Left lung (tissue), 10 donors: ENCODE data around the gene LAMTOR2. TPM values are rescaled to one million over a fixed set of nuclear protein-coding genes. Genes with fewer than 3 reads are reported as not detected.

Source experiments
- ATAC-seq: fragments of 200-7000 bp; cut with Tn5 transposase; one replicate; pipeline ENCODE4 v1.9.1; 2020; ENCODE audit warnings: moderate library complexity
- DNase-seq, 4 donors: peaks; one replicate each; pipeline ENCODE4 v3.0.0-alpha.2; 2013 to 2020
- H3K27ac ChIP-seq, 2 donors: fragments of 200-600 bp; sonication (generic) in 1 of 2; one replicate each; pipeline versions ENCODE4 v1.5.0 to v1.8.0; 2020 to 2021
- H3K27me3 ChIP-seq, 2 donors: fragments of 200-600 bp; sonication (generic) in 1 of 2; one replicate each; pipeline versions ENCODE4 v1.5.0 to v1.8.0; 2020 to 2021
- H3K36me3 ChIP-seq, 2 donors: fragments of 200-600 bp; sonication (generic) in 1 of 2; one replicate each; pipeline versions ENCODE4 v1.5.0 to v1.8.0; 2020 to 2021
- H3K4me1 ChIP-seq, 2 donors: fragments of 200-600 bp; one replicate each; pipeline ENCODE4 v1.8.0; 2021
- H3K4me3 ChIP-seq, 2 donors: fragments of 200-600 bp; sonication (generic) in 1 of 2; one replicate each; pipeline versions ENCODE4 v1.5.0 to v1.8.0; 2020 to 2021; ENCODE audit warnings: mild to moderate bottlenecking in 1 of 2
- H3K9me3 ChIP-seq, 2 donors: fragments of 200-600 bp; sonication (generic) in 1 of 2; one replicate each; pipeline versions ENCODE4 v1.5.0 to v1.8.0; 2020 to 2021
- intact Hi-C, 2 donors: fragments of 100-400 bp; cut with DNase I; formaldehyde crosslinking; loops; one replicate each; pipeline versions ENCODE4 v1.11.2 to v1.14.2; 2022
- polyA plus RNA-seq, 6 donors: library from polyadenylated mRNA; unstranded; fragments of 120-200 nt; gene quantifications; one replicate each; pipeline ENCODE4 v1.2.1, GENCODE V29; 2013; ENCODE audit not compliant: insufficient read length in 6 of 6
- total RNA-seq, 2 donors: library from RNA; stranded (reverse); fragmentation: NEBNext Ultra II Directional; extraction: Animal tissue kit (Norgen Biotek cat#: 25700); gene quantifications; one replicate each; pipeline ENCODE4 v1.2.1, GENCODE V29; 2021
- TF ChIP-seq, protein P1 (sequence below), 2 donors: fragments of 200-600 bp; sonication (generic) in 1 of 2; IDR thresholded peaks; one replicate each; pipeline versions ENCODE4 v1.5.0 to v1.8.0; 2021; ENCODE audit warnings: antibody characterized with exemption in 2 of 2
- donor health status: DM: no; HTN: yes; CAD: no.
- donor health status: DM: no; HTN: no; CAD: no.

The LAMTOR2 gene
- total and polyA plus RNA-seq, 8 donors, result 39.0 to 71.0 (median 48.3) TPM

GRCh38 chr1:156073740-156074139, 19.2 kb downstream of the LAMTOR2 start:
- TF ChIP-seq, protein P1, sequence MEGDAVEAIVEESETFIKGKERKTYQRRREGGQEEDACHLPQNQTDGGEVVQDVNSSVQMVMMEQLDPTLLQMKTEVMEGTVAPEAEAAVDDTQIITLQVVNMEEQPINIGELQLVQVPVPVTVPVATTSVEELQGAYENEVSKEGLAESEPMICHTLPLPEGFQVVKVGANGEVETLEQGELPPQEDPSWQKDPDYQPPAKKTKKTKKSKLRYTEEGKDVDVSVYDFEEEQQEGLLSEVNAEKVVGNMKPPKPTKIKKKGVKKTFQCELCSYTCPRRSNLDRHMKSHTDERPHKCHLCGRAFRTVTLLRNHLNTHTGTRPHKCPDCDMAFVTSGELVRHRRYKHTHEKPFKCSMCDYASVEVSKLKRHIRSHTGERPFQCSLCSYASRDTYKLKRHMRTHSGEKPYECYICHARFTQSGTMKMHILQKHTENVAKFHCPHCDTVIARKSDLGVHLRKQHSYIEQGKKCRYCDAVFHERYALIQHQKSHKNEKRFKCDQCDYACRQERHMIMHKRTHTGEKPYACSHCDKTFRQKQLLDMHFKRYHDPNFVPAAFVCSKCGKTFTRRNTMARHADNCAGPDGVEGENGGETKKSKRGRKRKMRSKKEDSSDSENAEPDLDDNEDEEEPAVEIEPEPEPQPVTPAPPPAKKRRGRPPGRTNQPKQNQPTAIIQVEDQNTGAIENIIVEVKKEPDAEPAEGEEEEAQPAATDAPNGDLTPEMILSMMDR (IDR thresholded peaks at IDR 0.05), result no peak
- Histone ChIP-seq H3K4me3 (no peak overlapping the region), H3K36me3 (peaks cover 0 to 5% of the 10 kb centered on the region in 2 donors), H3K27me3 (peaks cover 0 to 14% of the 10 kb centered on the region in 2 donors), H3K27ac (no peak overlapping the region), H3K9me3 (no peaks in the 10 kb centered on the region), H3K4me1 (peaks cover 0 to 22% of the 10 kb centered on the region in 2 donors)
- intact Hi-C loops, result no loop called here
- ATAC-seq (no peak), DNase-seq (no peak)

GRCh38 chr1:156074661-156075060, 20.1 kb downstream of the LAMTOR2 start:
- H3K4me3 ChIP-seq, result no peak overlapping the region
- peaks cover 0 to 14% of the 10 kb centered on the region in 2 donors for H3K27me3 ChIP-seq
- no peaks in the 10 kb centered on the region for H3K9me3 ChIP-seq
- TF ChIP-seq, protein P1 (IDR thresholded peaks at IDR 0.05), result no peak
- ATAC-seq (no peak), DNase-seq (no peak)
- H3K27ac ChIP-seq, result no peak overlapping the region
- peaks cover 0 to 22% of the 10 kb centered on the region in 2 donors for H3K4me1 ChIP-seq
- peaks cover 0 to 3% of the 10 kb centered on the region in 2 donors for H3K36me3 ChIP-seq
- intact Hi-C loops, result no loop called here

GRCh38 chr1:156075162-156075561, 20.6 kb downstream of the LAMTOR2 start:
- Histone ChIP-seq H3K36me3 (no peaks in the 10 kb centered on the region), H3K27ac (no peak overlapping the region), H3K4me1 (peaks cover 0 to 22% of the 10 kb centered on the region in 2 donors), H3K4me3 (no peak overlapping the region), H3K9me3 (no peaks in the 10 kb centered on the region), H3K27me3 (peaks cover 0 to 15% of the 10 kb centered on the region in 2 donors)
- TF ChIP-seq, protein P1 (IDR thresholded peaks at IDR 0.05), result no peak
- DNase-seq (no peak), ATAC-seq (peak; percentile 11)
- intact Hi-C loops, result no loop called here

GRCh38 chr1:156075775-156076204, 21.2 kb downstream of the LAMTOR2 start:
- H3K4me1 ChIP-seq, result peaks cover 0 to 22% of the 10 kb centered on the region in 2 donors

DNA sequence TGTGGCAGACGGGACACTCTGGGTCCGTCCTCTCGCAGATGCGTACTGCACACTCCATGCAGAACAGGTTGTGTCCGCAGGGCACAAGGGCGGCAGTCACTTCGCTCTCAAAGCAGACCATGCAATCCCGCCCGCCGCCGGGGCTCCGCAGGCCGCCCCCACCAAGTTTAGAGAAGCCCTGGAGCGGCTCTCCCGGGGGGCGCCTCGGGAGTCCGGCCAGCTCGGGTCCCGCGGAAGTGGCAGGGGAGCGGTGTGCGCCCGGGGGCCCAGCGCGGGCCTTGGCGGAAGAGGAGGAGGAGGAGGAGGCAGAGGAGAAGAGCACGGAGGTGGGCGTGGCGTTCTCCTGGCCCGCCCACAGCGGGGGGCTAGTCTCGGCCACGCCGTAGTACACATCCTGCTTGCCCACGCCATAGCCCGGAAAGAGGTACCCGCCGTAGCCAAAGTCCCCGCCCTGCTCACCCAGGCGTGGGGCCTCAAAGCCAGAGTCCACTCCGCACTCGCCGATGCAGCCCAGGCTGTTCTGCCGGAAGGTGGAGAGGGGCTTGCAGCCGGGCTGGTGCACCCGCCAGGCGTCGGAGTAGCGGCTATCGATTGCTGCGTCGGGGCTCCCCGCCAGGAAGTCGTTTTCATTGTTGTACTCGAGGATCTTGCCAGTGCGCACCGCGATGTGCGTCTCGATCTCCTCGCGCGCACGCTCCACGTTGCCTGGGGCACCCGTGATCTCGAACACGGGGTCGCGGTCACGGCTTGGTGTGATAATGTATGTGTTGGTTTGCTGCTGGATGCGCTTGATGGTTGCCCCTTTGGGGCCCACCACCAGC, 22.2 kb downstream of the LAMTOR2 start:
- peaks cover 0 to 28% of the 10 kb centered on the region in 2 donors for H3K4me1 ChIP-seq
- intact Hi-C loops, result no loop called here
- ATAC-seq, result peak; percentile 52

More at GRCh38 chr1:156075775-156076204, 21.2 kb downstream of the LAMTOR2 start:
- intact Hi-C loops, result no loop called here
- Histone ChIP-seq H3K27me3 (peaks cover 0 to 21% of the 10 kb centered on the region in 2 donors), H3K9me3 (no peaks in the 10 kb centered on the region), H3K27ac (no peak overlapping the region), H3K4me3 (no peak overlapping the region), H3K36me3 (no peaks in the 10 kb centered on the region)
- no peak for DNase-seq
- no peak for ATAC-seq
- TF ChIP-seq, protein P1 (IDR thresholded peaks at IDR 0.05), result no peak

More for the DNA sequence above, 22.2 kb downstream of the LAMTOR2 start:
- TF ChIP-seq, protein P1 (IDR thresholded peaks at IDR 0.05), result no peak
- Histone ChIP-seq H3K9me3 (no peaks in the 10 kb centered on the region), H3K27ac (peak overlapping the region in 1 of 2 donors; percentile 38), H3K4me3 (peak overlapping the region; percentile 17 to 43), H3K36me3 (no peaks in the 10 kb centered on the region), H3K27me3 (peaks cover 0 to 30% of the 10 kb centered on the region in 2 donors)
- peak in 1 of 4 donors; percentile 57 for DNase-seq
